Neural cell (in vitro differentiated cells): Measurements from ENCODE around the gene PPM1L.

Experiments used
- EP300 ChIP-seq: fragments of 450-650 bp; conservative IDR thresholded peaks from 2 replicates; pipeline ENCODE4 v1.6.1; 2014; ENCODE audit warnings: antibody characterized with exemption, mild to moderate bottlenecking, moderate library complexity; ENCODE audit not compliant: poor library complexity, severe bottlenecking
- EZH2 ChIP-seq: fragments of 200-600, 300-800 bp; shearing (Covaris generic), sonication (generic); IDR thresholded peaks from 2 replicates; pipeline ENCODE4 v1.6.1; 2014; ENCODE audit warnings: antibody characterized with exemption, low read length, borderline replicate concordance, mild to moderate bottlenecking; ENCODE audit not compliant: insufficient read depth, poor library complexity, severe bottlenecking
- POLR2AphosphoS5 ChIP-seq: IDR thresholded peaks from 2 replicates; pipeline ENCODE4 v1.6.1; 2012
- RAD21 ChIP-seq: fragments of 450-650 bp; conservative IDR thresholded peaks from 2 replicates; pipeline ENCODE4 v1.6.1; 2014; ENCODE audit warnings: antibody characterized with exemption, mild to moderate bottlenecking, moderate library complexity
- TF ChIP-seq, protein P1 (sequence below): fragments of 450-650 bp; IDR thresholded peaks from 2 replicates; pipeline ENCODE4 v1.5.1; 2014; ENCODE audit warnings: antibody characterized with exemption, mild to moderate bottlenecking, moderate library complexity; ENCODE audit not compliant: poor library complexity, severe bottlenecking
- TF ChIP-seq, protein P2 (sequence below): IDR thresholded peaks from 2 replicates; pipeline ENCODE4 v1.6.1; 2012; ENCODE audit warnings: borderline replicate concordance

DNA sequence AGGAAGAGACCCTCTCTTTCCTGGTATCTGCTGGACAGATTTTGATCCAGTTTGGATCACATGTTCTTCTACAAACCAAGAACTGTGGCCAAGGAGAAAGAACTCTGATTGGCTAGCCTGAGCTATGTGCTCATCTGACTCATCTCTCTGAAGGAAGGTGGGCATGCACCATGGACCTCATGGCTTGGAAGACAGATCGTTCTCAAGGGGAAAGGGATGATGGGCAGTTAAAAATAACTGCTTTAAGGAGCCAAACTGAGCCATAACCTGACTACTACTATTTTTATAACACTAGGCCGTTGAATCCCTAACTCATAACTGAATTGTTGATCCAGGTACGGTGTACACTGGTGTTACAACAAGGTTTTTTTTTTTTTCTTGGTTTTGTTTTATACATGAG is 236.7 kb downstream of the PPM1L start:
- TF ChIP-seq EZH2 = no peak
- TF ChIP-seq RAD21 = no peak
- TF ChIP-seq POLR2AphosphoS5 = no peak
- TF ChIP-seq, protein P1, sequence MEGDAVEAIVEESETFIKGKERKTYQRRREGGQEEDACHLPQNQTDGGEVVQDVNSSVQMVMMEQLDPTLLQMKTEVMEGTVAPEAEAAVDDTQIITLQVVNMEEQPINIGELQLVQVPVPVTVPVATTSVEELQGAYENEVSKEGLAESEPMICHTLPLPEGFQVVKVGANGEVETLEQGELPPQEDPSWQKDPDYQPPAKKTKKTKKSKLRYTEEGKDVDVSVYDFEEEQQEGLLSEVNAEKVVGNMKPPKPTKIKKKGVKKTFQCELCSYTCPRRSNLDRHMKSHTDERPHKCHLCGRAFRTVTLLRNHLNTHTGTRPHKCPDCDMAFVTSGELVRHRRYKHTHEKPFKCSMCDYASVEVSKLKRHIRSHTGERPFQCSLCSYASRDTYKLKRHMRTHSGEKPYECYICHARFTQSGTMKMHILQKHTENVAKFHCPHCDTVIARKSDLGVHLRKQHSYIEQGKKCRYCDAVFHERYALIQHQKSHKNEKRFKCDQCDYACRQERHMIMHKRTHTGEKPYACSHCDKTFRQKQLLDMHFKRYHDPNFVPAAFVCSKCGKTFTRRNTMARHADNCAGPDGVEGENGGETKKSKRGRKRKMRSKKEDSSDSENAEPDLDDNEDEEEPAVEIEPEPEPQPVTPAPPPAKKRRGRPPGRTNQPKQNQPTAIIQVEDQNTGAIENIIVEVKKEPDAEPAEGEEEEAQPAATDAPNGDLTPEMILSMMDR = no peak
- TF ChIP-seq EP300 = no peak
- TF ChIP-seq, protein P2, sequence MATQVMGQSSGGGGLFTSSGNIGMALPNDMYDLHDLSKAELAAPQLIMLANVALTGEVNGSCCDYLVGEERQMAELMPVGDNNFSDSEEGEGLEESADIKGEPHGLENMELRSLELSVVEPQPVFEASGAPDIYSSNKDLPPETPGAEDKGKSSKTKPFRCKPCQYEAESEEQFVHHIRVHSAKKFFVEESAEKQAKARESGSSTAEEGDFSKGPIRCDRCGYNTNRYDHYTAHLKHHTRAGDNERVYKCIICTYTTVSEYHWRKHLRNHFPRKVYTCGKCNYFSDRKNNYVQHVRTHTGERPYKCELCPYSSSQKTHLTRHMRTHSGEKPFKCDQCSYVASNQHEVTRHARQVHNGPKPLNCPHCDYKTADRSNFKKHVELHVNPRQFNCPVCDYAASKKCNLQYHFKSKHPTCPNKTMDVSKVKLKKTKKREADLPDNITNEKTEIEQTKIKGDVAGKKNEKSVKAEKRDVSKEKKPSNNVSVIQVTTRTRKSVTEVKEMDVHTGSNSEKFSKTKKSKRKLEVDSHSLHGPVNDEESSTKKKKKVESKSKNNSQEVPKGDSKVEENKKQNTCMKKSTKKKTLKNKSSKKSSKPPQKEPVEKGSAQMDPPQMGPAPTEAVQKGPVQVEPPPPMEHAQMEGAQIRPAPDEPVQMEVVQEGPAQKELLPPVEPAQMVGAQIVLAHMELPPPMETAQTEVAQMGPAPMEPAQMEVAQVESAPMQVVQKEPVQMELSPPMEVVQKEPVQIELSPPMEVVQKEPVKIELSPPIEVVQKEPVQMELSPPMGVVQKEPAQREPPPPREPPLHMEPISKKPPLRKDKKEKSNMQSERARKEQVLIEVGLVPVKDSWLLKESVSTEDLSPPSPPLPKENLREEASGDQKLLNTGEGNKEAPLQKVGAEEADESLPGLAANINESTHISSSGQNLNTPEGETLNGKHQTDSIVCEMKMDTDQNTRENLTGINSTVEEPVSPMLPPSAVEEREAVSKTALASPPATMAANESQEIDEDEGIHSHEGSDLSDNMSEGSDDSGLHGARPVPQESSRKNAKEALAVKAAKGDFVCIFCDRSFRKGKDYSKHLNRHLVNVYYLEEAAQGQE = no peak
